ENCODE results near the gene BASP1. TPM values are rescaled to one million over a fixed set of nuclear protein-coding genes. Genes with fewer than 3 reads are reported as not detected.

The BASP1 gene
- total and polyA plus RNA-seq, 2 donors from 2014 or later, result 5.1 to 12.5 TPM

DNA sequence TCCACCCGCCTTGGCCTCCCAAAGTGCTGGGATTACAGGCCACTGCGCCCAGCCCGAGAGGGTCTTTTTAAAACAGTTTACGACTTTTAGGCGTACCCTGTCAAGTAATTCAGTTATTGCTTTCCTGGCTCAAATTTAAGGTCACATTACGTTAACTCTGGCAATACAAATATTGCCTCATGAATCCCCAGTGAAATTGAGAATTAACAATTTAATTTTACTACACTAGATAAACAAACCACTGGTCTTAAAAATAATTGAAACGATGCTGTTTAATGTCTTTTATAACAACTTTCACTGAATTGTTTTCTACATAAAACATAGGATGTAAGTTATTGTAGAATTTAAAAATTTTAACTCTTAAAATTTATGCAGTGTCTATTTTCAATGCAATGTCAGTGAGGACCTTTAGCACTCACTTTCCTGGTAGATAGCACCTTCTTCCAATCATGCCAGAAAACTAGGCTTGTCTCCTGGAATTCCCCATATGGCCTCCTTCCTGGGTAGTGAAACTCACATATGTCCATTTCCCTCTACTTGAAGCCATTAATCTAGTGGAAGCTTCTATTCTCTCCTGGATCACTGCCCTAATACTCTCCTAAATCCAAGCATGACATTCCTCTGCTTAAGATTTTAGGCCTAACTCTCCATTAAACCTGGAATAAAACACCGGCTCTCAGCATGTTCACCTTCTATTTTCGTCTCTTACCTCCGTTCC, 13.5 kb downstream of the BASP1 start:
- FAIRE-seq, result no peak
- H3K9me3 ChIP-seq (ENCODE audit: control insufficient read depth in 2 of 3, insufficient read depth in 1 of 3, low read length in 3 of 3), result no peaks in the 10 kb centered on the region

DNA sequence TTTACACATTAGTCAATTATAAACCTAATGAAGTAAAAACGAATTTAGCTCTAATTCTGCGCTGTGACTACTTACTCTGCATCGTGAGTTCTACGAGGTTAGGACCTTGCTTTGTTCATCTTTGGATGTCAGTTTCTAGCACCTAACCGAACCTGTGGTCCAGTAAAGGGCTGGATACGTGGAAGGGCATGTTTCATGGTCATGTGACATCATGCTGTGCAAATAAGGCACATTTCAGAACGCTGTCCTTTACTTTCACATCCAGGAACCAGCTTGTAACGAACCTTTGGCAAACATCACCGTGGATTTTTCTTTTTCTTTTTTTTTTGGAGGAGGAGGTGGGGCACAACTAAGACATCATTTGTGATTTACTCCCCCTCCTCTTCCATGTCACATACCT, 15.0 kb downstream of the BASP1 start:
- TF ChIP-seq, protein P1, sequence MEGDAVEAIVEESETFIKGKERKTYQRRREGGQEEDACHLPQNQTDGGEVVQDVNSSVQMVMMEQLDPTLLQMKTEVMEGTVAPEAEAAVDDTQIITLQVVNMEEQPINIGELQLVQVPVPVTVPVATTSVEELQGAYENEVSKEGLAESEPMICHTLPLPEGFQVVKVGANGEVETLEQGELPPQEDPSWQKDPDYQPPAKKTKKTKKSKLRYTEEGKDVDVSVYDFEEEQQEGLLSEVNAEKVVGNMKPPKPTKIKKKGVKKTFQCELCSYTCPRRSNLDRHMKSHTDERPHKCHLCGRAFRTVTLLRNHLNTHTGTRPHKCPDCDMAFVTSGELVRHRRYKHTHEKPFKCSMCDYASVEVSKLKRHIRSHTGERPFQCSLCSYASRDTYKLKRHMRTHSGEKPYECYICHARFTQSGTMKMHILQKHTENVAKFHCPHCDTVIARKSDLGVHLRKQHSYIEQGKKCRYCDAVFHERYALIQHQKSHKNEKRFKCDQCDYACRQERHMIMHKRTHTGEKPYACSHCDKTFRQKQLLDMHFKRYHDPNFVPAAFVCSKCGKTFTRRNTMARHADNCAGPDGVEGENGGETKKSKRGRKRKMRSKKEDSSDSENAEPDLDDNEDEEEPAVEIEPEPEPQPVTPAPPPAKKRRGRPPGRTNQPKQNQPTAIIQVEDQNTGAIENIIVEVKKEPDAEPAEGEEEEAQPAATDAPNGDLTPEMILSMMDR (IDR thresholded peaks at IDR 0.05; ENCODE audit: borderline replicate concordance, extremely low read depth, insufficient read depth), result no peak
- FAIRE-seq (no peak), DNase-seq (no peak)
- no peak overlapping the region for H3K4me3 ChIP-seq (ENCODE audit: low read length in 3 of 3)
- no peaks in the 10 kb centered on the region for H3K27me3 ChIP-seq (ENCODE audit: control insufficient read depth, insufficient read depth, low read length)
- no peak overlapping the region for H3K9ac ChIP-seq (ENCODE audit: low read length in 3 of 3)
- intact Hi-C loops (cut with DNase I), result no loop called here
- no peaks in the 10 kb centered on the region for H3K9me3 ChIP-seq (ENCODE audit: control insufficient read depth in 2 of 3, insufficient read depth in 1 of 3, low read length in 3 of 3)
- no peaks in the 10 kb centered on the region for H3K4me1 ChIP-seq (ENCODE audit: control insufficient read depth in 2 of 3, insufficient read depth in 2 of 3, low read depth in 1 of 3, low read length in 3 of 3)
- H3K36me3 ChIP-seq (ENCODE audit: control insufficient read depth in 2 of 3, insufficient read depth in 3 of 3, low read length in 3 of 3), result no peaks in the 10 kb centered on the region
- H3K27ac ChIP-seq (ENCODE audit: low read depth in 2 of 2, low read length in 2 of 2), result no peak overlapping the region

More for the DNA sequence above, 13.5 kb downstream of the BASP1 start:
- Histone ChIP-seq H3K9ac (ENCODE audit: low read length in 3 of 3) (no peak overlapping the region), H3K27ac (ENCODE audit: low read depth in 2 of 2, low read length in 2 of 2) (no peak overlapping the region), H3K4me3 (ENCODE audit: low read length in 3 of 3) (no peak overlapping the region), H3K4me1 (ENCODE audit: control insufficient read depth in 2 of 3, insufficient read depth in 2 of 3, low read depth in 1 of 3, low read length in 3 of 3) (no peaks in the 10 kb centered on the region), H3K36me3 (ENCODE audit: control insufficient read depth in 2 of 3, insufficient read depth in 3 of 3, low read length in 3 of 3) (no peaks in the 10 kb centered on the region), H3K27me3 (ENCODE audit: control insufficient read depth, insufficient read depth, low read length) (no peaks in the 10 kb centered on the region)
- intact Hi-C loops (cut with DNase I), result no loop called here
- TF ChIP-seq, protein P1 (IDR thresholded peaks at IDR 0.05; ENCODE audit: borderline replicate concordance, extremely low read depth, insufficient read depth), result no peak
- no peak for DNase-seq

DNA sequence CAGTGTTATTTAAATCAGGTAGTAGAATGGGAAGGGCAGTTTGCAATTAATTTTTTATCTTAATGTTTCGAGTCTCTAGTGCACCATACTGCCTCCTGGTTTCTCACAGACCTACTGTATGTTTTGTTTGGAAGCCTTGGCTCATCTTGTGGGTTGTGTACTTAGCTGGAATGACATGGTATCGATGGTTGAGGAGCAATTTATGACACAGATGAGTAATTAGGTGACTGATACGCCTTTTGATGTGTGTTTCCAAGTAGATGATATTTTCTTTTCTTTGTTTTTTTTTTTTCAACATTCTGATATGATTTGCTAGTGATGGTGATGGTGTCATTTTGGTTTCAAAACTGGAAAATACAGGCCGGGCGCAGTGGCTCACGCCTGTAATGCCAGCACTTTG, 16.1 kb downstream of the BASP1 start:
- no peaks in the 10 kb centered on the region for H3K27me3 ChIP-seq (ENCODE audit: control insufficient read depth, insufficient read depth, low read length)
- H3K4me3 ChIP-seq (ENCODE audit: low read length in 3 of 3), result no peak overlapping the region
- no peaks in the 10 kb centered on the region for H3K4me1 ChIP-seq (ENCODE audit: control insufficient read depth in 2 of 3, insufficient read depth in 2 of 3, low read depth in 1 of 3, low read length in 3 of 3)
- DNase-seq (no peak), FAIRE-seq (no peak)
- no peaks in the 10 kb centered on the region for H3K36me3 ChIP-seq (ENCODE audit: control insufficient read depth in 2 of 3, insufficient read depth in 3 of 3, low read length in 3 of 3)
- no peaks in the 10 kb centered on the region for H3K9me3 ChIP-seq (ENCODE audit: control insufficient read depth in 2 of 3, insufficient read depth in 1 of 3, low read length in 3 of 3)
- intact Hi-C loops (cut with DNase I), result no loop called here
- no peak overlapping the region for H3K9ac ChIP-seq (ENCODE audit: low read length in 3 of 3)
- TF ChIP-seq, protein P1 (IDR thresholded peaks at IDR 0.05; ENCODE audit: borderline replicate concordance, extremely low read depth, insufficient read depth), result no peak
- no peak overlapping the region for H3K27ac ChIP-seq (ENCODE audit: low read depth in 2 of 2, low read length in 2 of 2)

DNA sequence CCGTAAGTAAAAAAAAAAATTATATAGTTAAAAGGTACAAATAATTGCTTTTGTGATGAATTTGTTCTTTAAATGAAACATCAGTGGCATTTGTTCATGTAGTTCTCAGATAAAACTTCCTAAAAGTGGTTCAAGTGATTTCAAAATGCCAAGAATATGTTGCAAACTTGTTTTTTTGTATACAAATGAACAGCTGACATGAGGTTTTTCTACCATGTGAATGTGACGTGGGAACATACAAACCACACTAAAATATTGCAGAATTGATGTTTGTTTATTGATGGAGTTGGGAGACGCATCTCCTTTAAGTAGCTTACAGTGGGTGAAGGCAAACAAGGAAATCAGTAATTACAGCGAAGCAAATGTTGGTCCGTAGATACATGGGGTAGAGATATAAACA, 16.9 kb downstream of the BASP1 start:
- no peaks in the 10 kb centered on the region for H3K9me3 ChIP-seq (ENCODE audit: control insufficient read depth in 2 of 3, insufficient read depth in 1 of 3, low read length in 3 of 3)
- H3K27me3 ChIP-seq (ENCODE audit: control insufficient read depth, insufficient read depth, low read length), result no peaks in the 10 kb centered on the region
- no peaks in the 10 kb centered on the region for H3K36me3 ChIP-seq (ENCODE audit: control insufficient read depth in 2 of 3, insufficient read depth in 3 of 3, low read length in 3 of 3)
- intact Hi-C loops (cut with DNase I), result no loop called here
- FAIRE-seq, result no peak
- DNase-seq, result no peak
- H3K4me3 ChIP-seq (ENCODE audit: low read length in 3 of 3), result no peak overlapping the region
- no peaks in the 10 kb centered on the region for H3K4me1 ChIP-seq (ENCODE audit: control insufficient read depth in 2 of 3, insufficient read depth in 2 of 3, low read depth in 1 of 3, low read length in 3 of 3)
- no peak overlapping the region for H3K27ac ChIP-seq (ENCODE audit: low read depth in 2 of 2, low read length in 2 of 2)
- H3K9ac ChIP-seq (ENCODE audit: low read length in 3 of 3), result no peak overlapping the region
- TF ChIP-seq, protein P1 (IDR thresholded peaks at IDR 0.05; ENCODE audit: borderline replicate concordance, extremely low read depth, insufficient read depth), result no peak

Measured in kidney (tissue), 14 donors.